Measurements from ENCODE around the gene FAM124A. TPM values are rescaled to one million over a fixed set of nuclear protein-coding genes. Genes with fewer than 3 reads are reported as not detected.

Gene FAM124A
- total and polyA plus RNA-seq, 8 donors = 2.4 to 9.3 (median 5.7) TPM

DNA sequence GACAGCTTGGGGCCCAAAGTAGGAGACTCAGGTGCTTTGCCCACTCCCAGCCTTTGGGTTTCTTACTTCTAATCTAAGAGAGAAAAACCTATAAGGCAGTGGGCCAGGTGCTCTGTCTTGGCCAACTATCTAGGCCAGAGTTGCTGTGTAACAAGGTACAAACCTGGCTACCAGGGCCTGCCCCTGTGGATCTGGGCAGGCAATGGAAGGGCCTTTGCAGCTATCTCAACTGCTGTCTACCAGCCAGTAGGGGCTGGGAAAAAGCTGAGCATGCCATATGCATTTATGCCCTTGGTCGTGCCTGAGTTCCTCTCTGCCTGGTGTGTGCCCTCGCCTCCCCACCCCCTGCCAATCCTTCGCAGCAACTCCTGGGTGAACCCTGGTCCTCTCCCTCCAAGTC is 100.6 kb downstream of the FAM124A start:
- Histone ChIP-seq H3K27ac (no peak overlapping the region), H3K4me3 (no peak overlapping the region), H3K9me3 (no peaks in the 10 kb centered on the region), H3K27me3 (no peaks in the 10 kb centered on the region), H3K36me3 (no peaks in the 10 kb centered on the region), H3K4me1 (no peaks in the 10 kb centered on the region)
- DNase-seq = no peak
- intact Hi-C loops (cut with DNase I) = no loop called here
- TF ChIP-seq, protein P1, sequence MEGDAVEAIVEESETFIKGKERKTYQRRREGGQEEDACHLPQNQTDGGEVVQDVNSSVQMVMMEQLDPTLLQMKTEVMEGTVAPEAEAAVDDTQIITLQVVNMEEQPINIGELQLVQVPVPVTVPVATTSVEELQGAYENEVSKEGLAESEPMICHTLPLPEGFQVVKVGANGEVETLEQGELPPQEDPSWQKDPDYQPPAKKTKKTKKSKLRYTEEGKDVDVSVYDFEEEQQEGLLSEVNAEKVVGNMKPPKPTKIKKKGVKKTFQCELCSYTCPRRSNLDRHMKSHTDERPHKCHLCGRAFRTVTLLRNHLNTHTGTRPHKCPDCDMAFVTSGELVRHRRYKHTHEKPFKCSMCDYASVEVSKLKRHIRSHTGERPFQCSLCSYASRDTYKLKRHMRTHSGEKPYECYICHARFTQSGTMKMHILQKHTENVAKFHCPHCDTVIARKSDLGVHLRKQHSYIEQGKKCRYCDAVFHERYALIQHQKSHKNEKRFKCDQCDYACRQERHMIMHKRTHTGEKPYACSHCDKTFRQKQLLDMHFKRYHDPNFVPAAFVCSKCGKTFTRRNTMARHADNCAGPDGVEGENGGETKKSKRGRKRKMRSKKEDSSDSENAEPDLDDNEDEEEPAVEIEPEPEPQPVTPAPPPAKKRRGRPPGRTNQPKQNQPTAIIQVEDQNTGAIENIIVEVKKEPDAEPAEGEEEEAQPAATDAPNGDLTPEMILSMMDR (IDR thresholded peaks at IDR 0.05) = no peak
- ATAC-seq = no peak

DNA sequence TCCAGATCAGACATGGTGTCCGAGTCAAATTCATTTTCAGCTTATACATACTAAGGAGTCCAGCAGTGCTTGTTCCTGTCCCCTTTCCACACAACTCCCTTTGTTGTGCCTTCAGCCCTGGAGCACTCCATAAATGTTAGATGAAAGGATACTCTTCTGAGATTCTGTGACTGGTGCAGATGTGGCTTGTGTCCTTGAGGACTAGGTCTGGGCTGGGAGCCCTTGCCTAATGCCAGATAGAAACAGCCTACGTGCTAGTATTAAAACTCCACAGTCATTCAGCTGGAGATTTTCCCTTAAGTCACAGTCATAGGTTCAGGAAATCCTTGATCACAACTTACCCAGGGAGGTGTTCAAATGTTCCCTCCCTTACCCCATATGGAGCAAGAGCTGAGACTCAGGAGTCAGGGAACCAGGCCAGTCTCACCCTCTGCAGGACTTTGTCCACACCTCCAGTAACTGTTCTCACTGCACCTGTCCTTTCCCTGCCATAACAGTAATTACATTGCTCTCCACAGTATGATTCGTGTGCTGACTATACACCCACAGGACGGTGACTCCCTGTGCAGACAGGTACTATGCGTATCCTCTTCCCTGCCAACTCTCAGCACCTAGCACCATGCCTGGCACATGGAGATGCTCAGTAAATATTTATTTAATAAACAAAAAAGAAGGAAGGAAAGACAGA is 101.8 kb downstream of the FAM124A start:
- Histone ChIP-seq H3K27me3 (no peaks in the 10 kb centered on the region), H3K4me1 (no peaks in the 10 kb centered on the region), H3K27ac (no peak overlapping the region), H3K36me3 (no peaks in the 10 kb centered on the region), H3K9me3 (no peaks in the 10 kb centered on the region), H3K4me3 (no peak overlapping the region)
- TF ChIP-seq, protein P1 (IDR thresholded peaks at IDR 0.05) = no peak
- intact Hi-C loops (cut with DNase I) = no loop called here
- ATAC-seq = no peak
- DNase-seq = no peak

DNA sequence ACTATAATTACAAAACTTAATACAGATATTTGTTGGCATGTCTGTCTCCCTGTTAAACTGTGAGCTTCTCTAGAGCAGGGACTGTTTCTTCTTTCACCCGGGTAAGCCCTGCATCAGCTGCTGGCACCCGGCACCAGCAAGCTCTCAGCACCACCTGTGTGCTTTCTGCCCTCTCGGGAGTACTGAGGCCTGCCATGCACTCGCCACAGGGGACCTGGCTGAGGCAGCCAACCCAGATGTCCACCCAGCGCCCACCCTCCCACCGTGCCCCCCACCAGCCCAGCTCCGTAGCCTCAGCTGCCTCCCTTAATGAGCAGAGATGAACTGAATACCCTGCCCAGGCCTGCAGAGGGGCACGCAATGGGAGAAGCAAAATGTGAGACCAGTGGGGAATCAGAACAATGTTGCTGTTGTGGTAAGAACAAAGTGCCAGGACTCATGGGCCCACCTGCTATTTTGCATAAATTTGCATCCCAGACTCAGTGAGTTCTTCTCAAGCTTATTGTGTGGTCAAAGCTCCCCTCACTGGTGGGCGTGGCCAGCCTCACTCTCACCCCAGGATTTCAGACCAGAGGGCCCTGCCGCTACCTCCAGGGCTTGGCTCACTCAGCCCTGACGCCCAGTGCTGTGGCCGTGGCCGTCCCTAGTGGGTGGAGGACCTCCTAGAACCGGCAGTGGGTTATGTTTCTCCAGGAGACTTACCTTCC is 102.7 kb downstream of the FAM124A start:
- intact Hi-C loops (cut with DNase I) = no loop called here
- Histone ChIP-seq H3K9me3 (no peaks in the 10 kb centered on the region), H3K27ac (no peak overlapping the region), H3K36me3 (no peaks in the 10 kb centered on the region), H3K4me1 (no peaks in the 10 kb centered on the region), H3K4me3 (no peak overlapping the region), H3K27me3 (no peaks in the 10 kb centered on the region)
- TF ChIP-seq, protein P1 (IDR thresholded peaks at IDR 0.05) = no peak
- ATAC-seq (no peak), DNase-seq (no peak)

DNA sequence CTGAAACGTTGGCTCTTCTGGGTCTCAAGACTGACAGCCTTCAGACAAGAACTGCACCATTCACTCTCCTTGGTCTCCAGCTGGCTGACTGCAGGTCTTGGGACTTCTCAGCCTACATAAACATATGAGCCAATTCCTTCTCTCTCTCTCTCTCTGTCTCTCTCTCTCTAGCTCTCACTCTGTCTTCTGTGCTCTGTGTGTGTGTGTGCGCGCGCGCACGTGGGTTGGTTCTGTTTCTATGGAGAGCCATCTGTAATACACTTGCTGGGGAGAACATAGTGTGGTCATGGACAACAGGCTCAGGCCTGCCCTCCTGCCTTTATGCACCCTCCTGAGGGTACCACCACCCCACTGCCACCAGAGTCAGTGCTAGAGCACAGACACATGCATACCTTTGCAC is 103.6 kb downstream of the FAM124A start:
- ATAC-seq (no peak), DNase-seq (no peak)
- no peaks in the 10 kb centered on the region for H3K4me1 ChIP-seq
- H3K9me3 ChIP-seq = no peaks in the 10 kb centered on the region
- no peak overlapping the region for H3K27ac ChIP-seq
- no peaks in the 10 kb centered on the region for H3K36me3 ChIP-seq
- no peaks in the 10 kb centered on the region for H3K27me3 ChIP-seq
- intact Hi-C loops (cut with DNase I) = no loop called here
- no peak overlapping the region for H3K4me3 ChIP-seq
- TF ChIP-seq, protein P1 (IDR thresholded peaks at IDR 0.05) = no peak

DNA sequence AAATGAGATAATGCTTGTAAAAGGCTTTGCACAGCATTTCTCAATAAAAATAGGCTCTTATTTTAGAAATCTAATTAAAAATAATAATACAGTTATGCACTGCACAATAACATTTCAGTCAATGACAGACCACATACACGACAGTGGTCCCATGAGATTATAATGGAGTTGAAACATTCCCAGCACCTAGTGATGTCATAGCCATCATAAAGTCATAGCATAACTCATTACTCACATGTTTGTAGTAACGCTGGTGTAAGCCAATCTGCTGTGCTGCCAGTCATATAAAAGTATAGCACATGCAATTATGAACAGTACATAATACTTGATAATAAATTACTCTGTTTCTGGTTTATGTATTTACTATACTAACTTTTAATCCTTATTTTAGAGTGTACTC is 104.6 kb downstream of the FAM124A start:
- Histone ChIP-seq H3K4me3 (no peak overlapping the region), H3K4me1 (no peaks in the 10 kb centered on the region), H3K36me3 (no peaks in the 10 kb centered on the region), H3K27me3 (no peaks in the 10 kb centered on the region), H3K9me3 (no peaks in the 10 kb centered on the region), H3K27ac (no peak overlapping the region)
- TF ChIP-seq, protein P1 (IDR thresholded peaks at IDR 0.05) = no peak
- intact Hi-C loops (cut with DNase I) = no loop called here
- no peak for DNase-seq
- ATAC-seq = no peak
